Stimulated activated CD8-positive, alpha-beta memory T cell treated with anti-CD3 and anti-CD28 coated beads, Interleukin-7, amount 100 ng/mL, for 1 hour (primary cell): ENCODE results near the gene PMAIP1.

ENCODE experiments used
- DNase-seq, 2 donors: peaks; one replicate each; pipeline ENCODE4 v3.0.0-alpha.2; 2020; ENCODE audit warnings: low read depth in 2 of 2

The PMAIP1 gene

GRCh38 chr18:59952283-59953007, 52.6 kb downstream of the PMAIP1 start:
- DNase-seq, result no peak
